Neural cell (in vitro differentiated cells): Measurements from ENCODE around the gene HLA-DRB1.

ENCODE experiments used
- CTCF ChIP-seq: fragments of 450-650 bp; IDR thresholded peaks from 2 replicates; pipeline ENCODE4 v1.5.1; 2014; ENCODE audit warnings: antibody characterized with exemption, mild to moderate bottlenecking, moderate library complexity; ENCODE audit not compliant: poor library complexity, severe bottlenecking
- MXI1 ChIP-seq: fragments of 450-650 bp; conservative IDR thresholded peaks from 2 replicates; pipeline ENCODE4 v1.6.1; 2014; ENCODE audit warnings: antibody characterized with exemption, mild to moderate bottlenecking; ENCODE audit not compliant: poor library complexity, severe bottlenecking
- TAF1 ChIP-seq: IDR thresholded peaks from 2 replicates; pipeline ENCODE4 v1.6.1; 2012; ENCODE audit warnings: low read depth

GRCh38 chr6:32613475-32613874 lies 23.8 kb upstream of the HLA-DRB1 start:
- TF ChIP-seq TAF1 (no peak), CTCF (no peak), MXI1 (no peak)
